ENCODE results near the gene CNTNAP2. TPM values are rescaled to one million over a fixed set of nuclear protein-coding genes. Genes with fewer than 3 reads are reported as not detected.

Gene CNTNAP2
- total RNA-seq, 2 experiments from 2014 or later, result not detected

GRCh38 chr7:148135997-148136396 is 2019.4 kb downstream of the CNTNAP2 start:
- no peaks in the 10 kb centered on the region for H3K36me3 ChIP-seq (ENCODE audit: insufficient read depth, low read length)
- no peak overlapping the region for H3K27ac Mint-ChIP-seq
- no peak for DNase-seq
- H3K4me1 Mint-ChIP-seq (ENCODE audit: low read depth), result no peaks in the 10 kb centered on the region
- no peak overlapping the region for H3K4me3 ChIP-seq (ENCODE audit: low read length)
- CTCF ChIA-PET, result no interaction called here
- no peak overlapping the region for H3K27ac ChIP-seq (ENCODE audit: low read depth in 1 of 2, low read length in 2 of 2)
- POLR2A ChIA-PET, result no interaction called here
- no peak for ATAC-seq (ENCODE audit: poor library complexity)
- peaks cover 14% of the 10 kb centered on the region for H3K27me3 Mint-ChIP-seq
- intact Hi-C loops (cut with DNase I, micrococcal nuclease), result no loop called here
- no peaks in the 10 kb centered on the region for H3K9me3 Mint-ChIP-seq
- H3K9me3 ChIP-seq (ENCODE audit: control insufficient read depth in 1 of 2, insufficient read depth in 1 of 2, low read length in 2 of 2), result peaks cover 4 to 6% of the 10 kb centered on the region in 2 experiments
- H3K27me3 ChIP-seq (ENCODE audit: control insufficient read depth in 1 of 2, insufficient read depth in 2 of 2, low read length in 2 of 2), result no peaks in the 10 kb centered on the region
- no peak overlapping the region for H3K4me3 Mint-ChIP-seq
- no peaks in the 10 kb centered on the region for H3K4me1 ChIP-seq (ENCODE audit: insufficient read depth, low read length)
- TF ChIP-seq, protein P1, sequence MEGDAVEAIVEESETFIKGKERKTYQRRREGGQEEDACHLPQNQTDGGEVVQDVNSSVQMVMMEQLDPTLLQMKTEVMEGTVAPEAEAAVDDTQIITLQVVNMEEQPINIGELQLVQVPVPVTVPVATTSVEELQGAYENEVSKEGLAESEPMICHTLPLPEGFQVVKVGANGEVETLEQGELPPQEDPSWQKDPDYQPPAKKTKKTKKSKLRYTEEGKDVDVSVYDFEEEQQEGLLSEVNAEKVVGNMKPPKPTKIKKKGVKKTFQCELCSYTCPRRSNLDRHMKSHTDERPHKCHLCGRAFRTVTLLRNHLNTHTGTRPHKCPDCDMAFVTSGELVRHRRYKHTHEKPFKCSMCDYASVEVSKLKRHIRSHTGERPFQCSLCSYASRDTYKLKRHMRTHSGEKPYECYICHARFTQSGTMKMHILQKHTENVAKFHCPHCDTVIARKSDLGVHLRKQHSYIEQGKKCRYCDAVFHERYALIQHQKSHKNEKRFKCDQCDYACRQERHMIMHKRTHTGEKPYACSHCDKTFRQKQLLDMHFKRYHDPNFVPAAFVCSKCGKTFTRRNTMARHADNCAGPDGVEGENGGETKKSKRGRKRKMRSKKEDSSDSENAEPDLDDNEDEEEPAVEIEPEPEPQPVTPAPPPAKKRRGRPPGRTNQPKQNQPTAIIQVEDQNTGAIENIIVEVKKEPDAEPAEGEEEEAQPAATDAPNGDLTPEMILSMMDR (IDR thresholded peaks at IDR 0.05), result no peak
- H3K36me3 Mint-ChIP-seq (ENCODE audit: low read depth), result no peaks in the 10 kb centered on the region

DNA sequence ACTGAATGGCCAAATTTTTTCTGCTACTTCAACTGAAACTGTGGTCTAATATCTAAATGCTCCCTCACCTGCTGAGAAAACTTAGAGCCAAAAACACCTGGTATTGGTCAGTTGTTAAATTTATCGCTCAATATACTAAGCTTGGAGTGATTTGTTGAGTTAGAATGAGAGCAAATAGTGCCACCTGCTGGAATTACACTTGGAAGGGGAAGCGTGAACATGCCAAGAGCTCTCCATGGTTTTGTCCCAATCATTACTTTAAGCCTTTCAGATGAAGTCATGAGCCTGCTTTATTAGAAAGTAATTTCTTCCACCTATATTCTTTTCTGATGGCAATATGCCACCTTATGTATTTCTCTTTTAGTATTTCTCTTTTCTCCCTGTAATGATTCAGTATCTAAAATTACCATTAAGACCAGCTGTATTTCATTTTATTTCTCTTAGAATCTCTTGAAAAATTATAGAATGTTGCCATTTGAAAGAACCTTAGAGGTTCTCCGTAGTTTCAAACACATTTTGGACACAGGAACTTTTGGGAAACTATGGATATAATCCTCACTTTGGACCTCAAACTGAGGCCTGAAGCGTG is 2026.2 kb downstream of the CNTNAP2 start:
- no peak for DNase-seq
- Mint-ChIP-seq H3K9me3 (no peaks in the 10 kb centered on the region), H3K4me1 (ENCODE audit: low read depth) (no peaks in the 10 kb centered on the region), H3K27me3 (peaks cover 7% of the 10 kb centered on the region), H3K27ac (no peak overlapping the region), H3K36me3 (ENCODE audit: low read depth) (no peaks in the 10 kb centered on the region), H3K4me3 (no peak overlapping the region)
- no peak for ATAC-seq (ENCODE audit: poor library complexity)
- H3K4me1 ChIP-seq (ENCODE audit: insufficient read depth, low read length), result no peaks in the 10 kb centered on the region
- intact Hi-C loops (cut with DNase I, micrococcal nuclease), result no loop called here
- H3K27ac ChIP-seq (ENCODE audit: low read depth in 1 of 2, low read length in 2 of 2), result no peak overlapping the region
- H3K36me3 ChIP-seq (ENCODE audit: insufficient read depth, low read length), result no peaks in the 10 kb centered on the region
- no peak overlapping the region for H3K4me3 ChIP-seq (ENCODE audit: low read length)
- ChIA-PET POLR2A (no interaction called here), CTCF (interaction anchor here (0.8 kb wide), 1 partner anchor 14 kb away, joined by 3 read pairs; no protein-coding TSS in a partner anchor)
- TF ChIP-seq, protein P1 (IDR thresholded peaks at IDR 0.05), result no peak
- peaks cover 4 to 6% of the 10 kb centered on the region in 2 experiments for H3K9me3 ChIP-seq (ENCODE audit: control insufficient read depth in 1 of 2, insufficient read depth in 1 of 2, low read length in 2 of 2)
- H3K27me3 ChIP-seq (ENCODE audit: control insufficient read depth in 1 of 2, insufficient read depth in 2 of 2, low read length in 2 of 2), result no peaks in the 10 kb centered on the region

DNA sequence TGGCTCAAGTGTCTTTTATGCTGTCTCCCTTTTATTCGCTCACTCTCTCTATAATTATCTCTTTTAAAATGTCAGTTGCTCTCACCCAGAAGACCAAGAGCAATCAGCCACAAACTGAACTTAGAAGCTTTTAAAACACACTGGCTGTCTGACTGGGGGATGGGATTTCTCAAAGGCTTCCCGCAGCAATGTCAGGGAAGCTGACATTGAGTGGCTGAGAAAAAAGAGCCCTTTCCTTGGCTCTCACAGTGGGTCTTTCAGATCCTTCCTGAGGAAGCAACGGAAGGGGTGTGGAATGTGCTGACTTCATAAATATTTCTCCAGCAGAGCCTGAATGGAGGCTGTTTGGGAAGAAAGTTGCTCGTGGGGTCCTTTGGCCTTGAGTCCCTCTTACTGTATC is 2028.2 kb downstream of the CNTNAP2 start:
- H3K9me3 ChIP-seq (ENCODE audit: control insufficient read depth in 1 of 2, insufficient read depth in 1 of 2, low read length in 2 of 2), result peaks cover 4% of the 10 kb centered on the region in 2 experiments
- TF ChIP-seq, protein P1 (IDR thresholded peaks at IDR 0.05), result no peak
- ChIA-PET CTCF (no interaction called here), POLR2A (no interaction called here)
- H3K27me3 Mint-ChIP-seq, result peaks cover 11% of the 10 kb centered on the region
- intact Hi-C loops (cut with DNase I, micrococcal nuclease), result no loop called here
- H3K9me3 Mint-ChIP-seq, result no peaks in the 10 kb centered on the region
- H3K27ac ChIP-seq (ENCODE audit: low read depth in 1 of 2, low read length in 2 of 2), result no peak overlapping the region
- H3K36me3 ChIP-seq (ENCODE audit: insufficient read depth, low read length), result no peaks in the 10 kb centered on the region
- no peak overlapping the region for H3K4me3 ChIP-seq (ENCODE audit: low read length)
- H3K4me1 ChIP-seq (ENCODE audit: insufficient read depth, low read length), result no peaks in the 10 kb centered on the region
- no peak for DNase-seq
- H3K4me1 Mint-ChIP-seq (ENCODE audit: low read depth), result no peaks in the 10 kb centered on the region
- H3K27ac Mint-ChIP-seq, result no peak overlapping the region
- H3K4me3 Mint-ChIP-seq, result no peak overlapping the region
- H3K36me3 Mint-ChIP-seq (ENCODE audit: low read depth), result no peaks in the 10 kb centered on the region
- H3K27me3 ChIP-seq (ENCODE audit: control insufficient read depth in 1 of 2, insufficient read depth in 2 of 2, low read length in 2 of 2), result no peaks in the 10 kb centered on the region
- no peak for ATAC-seq (ENCODE audit: poor library complexity)

Data from CD4-positive, alpha-beta T cell (primary cell).